GM19324 (cell line): Measurements from ENCODE around the gene NXPE3.

Experiments
- ATAC-seq: cut with Tn5 transposase; IDR thresholded peaks from one replicate; pipeline ENCODE4 v1.9.1; 2021; ENCODE audit warnings: mild to moderate bottlenecking, moderate library complexity; ENCODE audit not compliant: unreplicated experiment, low FRiP score

The NXPE3 gene

GRCh38 chr3:101801174-101801573, 22.2 kb downstream of the NXPE3 start:
- ATAC-seq: no peak

GRCh38 chr3:101802179-101802578, 23.2 kb downstream of the NXPE3 start:
- no peak for ATAC-seq

GRCh38 chr3:101803173-101803782, 24.3 kb downstream of the NXPE3 start:
- peak; percentile 92 for ATAC-seq

- no peak for ATAC-seq
These were observed 24.9 kb downstream of the NXPE3 start for GRCh38 chr3:101803939-101804338.

- no peak for ATAC-seq
These were observed 27.5 kb downstream of the NXPE3 start for GRCh38 chr3:101806491-101806890.

GRCh38 chr3:101807888-101808287, 28.9 kb downstream of the NXPE3 start:
- peak; percentile 51 for ATAC-seq

GRCh38 chr3:101809178-101810021, 30.4 kb downstream of the NXPE3 start:
- ATAC-seq: no peak

GRCh38 chr3:101810022-101810418, 31.0 kb downstream of the NXPE3 start:
- ATAC-seq: no peak

GRCh38 chr3:101811875-101812274, 32.9 kb downstream of the NXPE3 start:
- ATAC-seq: no peak

GRCh38 chr3:101812895-101813294, 33.9 kb downstream of the NXPE3 start:
- ATAC-seq: no peak

- no peak for ATAC-seq
These were observed 34.9 kb downstream of the NXPE3 start for GRCh38 chr3:101813817-101814440.

- ATAC-seq: no peak
These were observed 35.8 kb downstream of the NXPE3 start for GRCh38 chr3:101814835-101815234.

GRCh38 chr3:101816215-101817149, 37.5 kb downstream of the NXPE3 start:
- no peak for ATAC-seq

GRCh38 chr3:101817992-101818391, 39.0 kb downstream of the NXPE3 start:
- no peak for ATAC-seq

GRCh38 chr3:101819649-101820206, 40.7 kb downstream of the NXPE3 start:
- ATAC-seq: no peak

GRCh38 chr3:101821503-101821902, 42.5 kb downstream of the NXPE3 start:
- ATAC-seq: no peak

- ATAC-seq: no peak
These were observed 44.5 kb downstream of the NXPE3 start for GRCh38 chr3:101823525-101823924.

GRCh38 chr3:101824702-101825101, 45.7 kb downstream of the NXPE3 start:
- ATAC-seq: no peak

GRCh38 chr3:101825904-101826445, 47.0 kb downstream of the NXPE3 start:
- ATAC-seq: no peak
